GM21529 (cell line): ENCODE data around the gene HDHD3.
"Not testable (repeated sequence)": the region's sequence is repeated elsewhere in the genome, so short reads cannot be mapped to it uniquely, and the experiment has no call there.

ENCODE experiments used
- ATAC-seq: cut with Tn5 transposase; IDR thresholded peaks from one replicate; pipeline ENCODE4 v1.9.1; 2021; ENCODE audit not compliant: unreplicated experiment

The HDHD3 gene

DNA sequence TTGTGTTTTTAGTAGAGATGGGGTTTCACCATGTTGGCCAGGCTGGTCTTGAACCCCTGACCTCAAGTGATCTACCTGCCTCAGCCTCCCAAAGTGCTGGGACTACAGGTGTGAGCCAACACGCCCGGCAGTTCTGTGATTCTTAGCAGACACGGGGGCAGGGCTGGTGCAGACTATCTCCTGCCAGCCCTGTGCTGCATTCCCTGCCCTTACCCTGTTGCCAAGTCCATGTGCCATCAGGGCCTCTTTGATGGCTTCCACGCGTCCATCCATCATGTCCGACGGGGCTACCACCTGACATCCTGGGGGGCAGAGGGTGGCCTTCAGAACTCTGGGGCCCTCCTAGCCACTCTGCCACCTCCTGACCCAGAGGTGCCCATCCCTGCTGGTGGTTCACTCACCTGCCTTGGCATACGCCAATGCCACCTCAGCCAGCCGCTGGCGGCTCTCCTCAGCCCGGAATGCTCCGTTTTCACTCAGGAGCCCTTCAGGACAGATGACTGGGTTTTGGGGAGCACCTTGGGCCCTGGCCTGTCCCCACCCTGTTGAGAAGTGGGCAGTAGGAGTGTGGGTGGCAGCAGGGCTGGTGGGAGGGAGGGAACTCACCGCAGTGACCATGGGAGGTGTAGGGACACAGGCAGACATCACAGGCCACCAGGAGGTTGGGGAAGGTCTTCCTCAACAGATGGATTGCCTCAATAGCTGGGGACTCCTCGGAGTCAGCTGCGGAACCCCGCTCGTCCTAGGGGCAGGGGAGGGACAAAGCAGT lies 13.6 kb upstream of the HDHD3 start:
- ATAC-seq: no peak

GRCh38 chr9:113389451-113389850 lies 12.7 kb upstream of the HDHD3 start:
- no peak for ATAC-seq

- no peak for ATAC-seq
These were observed 12.0 kb upstream of the HDHD3 start for GRCh38 chr9:113388833-113389232.

DNA sequence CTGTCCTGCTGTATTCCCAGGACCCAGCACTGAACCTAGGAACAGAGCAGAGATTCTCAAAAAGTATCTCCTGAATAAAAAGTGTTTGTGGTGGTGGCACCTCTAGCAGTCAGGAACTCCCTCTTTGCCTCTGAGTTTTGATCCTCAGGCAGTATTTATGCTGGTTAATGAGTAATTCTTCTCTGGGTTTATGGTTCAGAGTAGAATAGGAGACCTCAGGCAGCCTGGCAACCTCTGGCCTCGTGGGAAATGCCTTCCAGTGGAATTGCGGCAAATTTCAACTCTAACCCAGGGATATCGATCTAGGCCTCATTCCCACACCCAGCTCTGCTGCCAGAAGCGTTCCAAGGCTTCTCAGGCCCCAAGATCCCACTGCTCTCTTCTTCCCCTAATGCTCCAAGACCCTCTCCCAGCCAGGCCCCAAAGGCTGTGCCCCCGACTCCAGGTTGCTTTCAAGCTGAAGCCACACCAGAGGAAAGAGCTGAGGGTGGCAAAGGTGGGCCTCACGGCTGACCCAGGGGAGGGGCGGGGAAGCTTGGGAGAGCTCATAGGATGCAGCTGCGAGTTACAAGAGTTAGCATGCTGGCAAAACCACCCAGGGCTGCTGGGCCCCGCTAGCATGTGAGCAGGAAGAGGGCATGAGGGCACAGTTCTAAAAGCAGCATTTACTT lies 10.9 kb upstream of the HDHD3 start:
- no peak for ATAC-seq

DNA sequence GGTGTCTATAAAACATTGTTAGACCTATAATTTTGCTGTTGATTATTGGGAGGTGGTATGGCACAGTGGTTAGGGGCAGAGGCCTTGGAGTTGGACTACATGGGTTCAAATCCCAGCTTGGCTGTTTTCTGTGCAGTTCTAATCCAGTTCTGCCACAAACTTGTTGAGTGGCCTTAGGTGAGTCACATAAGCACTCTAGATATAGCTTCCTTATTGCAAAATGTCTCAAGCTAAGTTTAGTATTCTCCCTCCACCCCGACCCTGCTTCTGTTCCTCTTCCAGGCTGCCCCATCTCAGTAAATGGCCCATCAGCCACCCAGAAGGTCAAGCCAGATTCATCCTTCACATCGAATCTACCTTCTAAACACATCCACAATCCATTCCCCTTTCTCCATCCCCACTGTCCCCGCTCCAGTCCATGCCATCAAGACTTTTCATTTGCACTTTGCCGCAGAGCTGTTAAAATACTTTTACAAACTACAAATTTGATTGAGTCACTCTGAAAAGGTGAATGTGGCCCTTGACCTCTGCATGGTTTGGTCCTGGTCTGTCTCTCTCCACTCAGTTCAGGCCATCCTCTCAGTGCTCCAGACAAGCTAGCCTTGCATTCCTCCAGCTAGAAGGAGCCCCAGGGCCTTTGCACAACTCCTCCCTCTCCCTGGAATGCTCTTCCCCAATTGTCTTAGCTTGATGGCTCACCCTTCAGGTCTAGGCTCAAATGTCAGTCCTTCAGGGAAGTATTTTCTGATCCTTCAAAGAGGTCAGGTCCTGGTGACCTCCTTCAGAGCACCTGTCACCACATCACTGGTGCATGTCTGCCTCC lies 10.0 kb upstream of the HDHD3 start:
- ATAC-seq: no peak

GRCh38 chr9:113381909-113382411 lies 5.2 kb upstream of the HDHD3 start:
- ATAC-seq: no peak

DNA sequence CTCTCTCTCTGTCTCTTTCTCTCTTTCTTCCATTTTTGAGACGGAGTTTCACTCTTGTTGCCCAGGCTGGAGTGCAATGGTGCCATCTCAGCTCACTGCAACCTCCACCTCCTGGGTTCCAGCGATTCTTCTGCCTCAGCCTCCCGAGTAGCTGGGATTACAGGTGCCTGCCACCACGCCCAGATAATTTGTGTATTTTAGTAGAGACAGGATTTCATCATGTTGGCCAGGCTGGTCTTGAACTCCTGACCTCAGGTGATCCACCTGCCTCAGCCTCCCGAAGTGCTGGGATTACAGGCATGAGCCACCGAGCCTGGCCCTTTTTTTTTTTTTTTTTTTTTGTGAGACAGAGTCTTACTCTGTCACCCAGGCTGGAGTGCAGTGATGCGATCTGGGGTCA lies 4.7 kb upstream of the HDHD3 start:
- not testable (repeated sequence) for ATAC-seq

GRCh38 chr9:113380869-113381378 lies 4.1 kb upstream of the HDHD3 start:
- ATAC-seq: peak; percentile 72

GRCh38 chr9:113379829-113380210 lies 3.0 kb upstream of the HDHD3 start:
- ATAC-seq: not testable (repeated sequence)

- ATAC-seq: not testable (repeated sequence)
These were observed 2.5 kb upstream of the HDHD3 start for GRCh38 chr9:113379094-113379828.

DNA sequence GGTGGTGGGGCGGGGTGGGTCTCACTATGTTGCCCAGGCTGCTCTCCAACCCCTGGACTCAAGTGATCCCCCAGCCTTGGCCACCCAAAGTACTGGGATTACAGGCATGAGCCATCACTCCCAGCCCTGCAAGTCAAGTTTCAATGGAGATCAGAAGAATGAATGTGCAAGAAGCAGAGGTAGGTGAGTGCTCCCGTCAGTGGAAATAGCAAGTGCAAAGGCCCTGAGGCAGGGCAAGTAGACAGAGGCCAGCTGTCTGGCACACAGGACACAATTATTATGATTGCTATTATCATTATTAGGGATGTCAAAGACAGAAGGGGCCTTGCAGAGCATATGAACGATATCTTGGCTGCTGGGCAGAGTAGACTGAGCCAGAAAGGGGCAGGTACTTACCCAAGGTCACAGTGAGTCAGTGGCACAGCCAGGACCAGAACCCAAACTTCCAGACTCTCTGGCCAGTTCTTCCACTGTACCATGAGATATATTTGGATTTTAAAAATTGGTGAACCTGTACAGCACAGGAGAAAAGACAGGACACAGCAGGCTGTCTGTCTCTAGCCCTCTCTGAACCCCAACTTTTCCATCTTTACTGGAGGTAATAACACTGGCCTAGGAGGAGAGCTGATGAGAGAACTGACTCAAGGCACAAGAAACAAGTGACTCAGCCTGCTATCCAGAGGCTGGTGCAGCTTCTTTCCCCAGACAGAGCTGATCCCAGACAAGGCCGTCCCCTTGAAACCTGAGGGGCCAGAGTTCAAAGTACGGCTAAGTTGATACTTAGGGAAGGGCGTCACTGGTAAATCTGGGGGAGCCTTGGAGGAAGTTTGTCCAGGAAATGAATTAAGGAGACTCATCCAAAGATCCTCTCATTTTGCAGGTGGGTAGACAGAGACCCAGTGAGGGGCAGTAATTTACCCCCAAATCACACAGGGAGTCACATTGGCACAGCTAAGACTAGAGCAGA lies 1.4 kb downstream of the HDHD3 start:
- ATAC-seq: no peak

GRCh38 chr9:113373676-113374392 lies 3.0 kb downstream of the HDHD3 start:
- ATAC-seq: no peak

DNA sequence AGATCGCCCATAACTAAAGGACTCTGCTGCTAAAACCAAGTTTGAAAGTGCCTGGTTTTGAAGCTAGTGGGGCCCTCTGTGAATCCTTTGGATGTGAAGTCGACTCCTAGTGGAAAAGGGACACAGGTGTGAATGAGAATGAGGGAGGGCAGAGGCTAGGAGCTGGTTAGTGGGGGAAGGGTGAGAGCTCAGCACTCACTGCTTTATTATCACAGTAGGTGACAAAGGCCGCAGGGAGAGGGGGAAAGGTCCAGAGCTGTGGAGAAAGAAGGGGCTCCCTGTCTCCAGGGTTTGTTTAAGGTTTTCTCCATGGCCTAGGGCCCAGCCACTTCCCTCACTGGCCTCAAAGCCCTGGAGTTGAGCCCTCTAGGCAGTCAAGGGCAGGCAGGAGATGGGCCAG lies 3.5 kb downstream of the HDHD3 start:
- no peak for ATAC-seq

- ATAC-seq: no peak
These were observed 4.7 kb downstream of the HDHD3 start for GRCh38 chr9:113372059-113372458.

DNA sequence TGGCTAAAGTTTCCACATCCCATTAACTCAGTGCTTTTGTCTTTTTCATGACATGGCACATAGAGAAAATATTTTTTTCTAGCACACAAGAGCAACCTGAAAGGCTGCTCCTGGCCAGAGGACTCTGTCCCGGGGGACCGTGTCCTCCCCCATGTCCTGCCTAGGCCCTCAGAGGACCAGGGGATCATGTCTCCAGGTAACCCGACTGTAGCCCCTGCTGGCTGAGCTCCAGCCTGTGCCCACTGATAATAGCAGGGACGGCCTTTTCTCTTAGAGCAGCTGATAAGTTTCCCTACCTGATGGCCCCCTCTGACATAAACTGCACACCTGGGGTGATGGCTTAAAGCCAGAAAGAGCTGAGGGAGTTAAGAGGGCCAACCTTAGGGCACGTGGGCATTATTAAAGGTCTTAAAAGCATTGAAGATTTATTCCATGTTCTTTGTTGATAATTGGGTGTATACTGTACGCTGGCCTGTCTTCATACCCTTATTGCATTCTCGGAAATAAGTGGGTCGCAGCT lies 5.9 kb downstream of the HDHD3 start:
- no peak for ATAC-seq

DNA sequence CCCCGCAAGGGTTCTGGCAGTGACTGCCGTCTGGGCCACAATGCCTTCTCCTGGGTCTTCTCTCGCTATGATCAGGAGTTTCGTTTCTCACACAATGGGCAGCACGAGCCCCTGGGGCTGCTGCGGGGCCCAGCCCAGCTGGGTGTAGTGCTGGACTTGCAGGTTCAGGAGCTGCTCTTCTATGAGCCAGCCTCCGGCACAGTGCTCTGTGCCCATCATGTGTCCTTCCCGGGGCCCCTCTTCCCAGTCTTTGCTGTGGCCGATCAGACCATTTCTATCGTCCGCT lies 7.0 kb downstream of the HDHD3 start:
- no peak for ATAC-seq

GRCh38 chr9:113368982-113369854 lies 7.6 kb downstream of the HDHD3 start:
- no peak for ATAC-seq
